NCI-H2171 (cell line): ENCODE results near the gene CADM4.
"Not testable (repeated sequence)": the region's sequence is repeated elsewhere in the genome, so short reads cannot be mapped to it uniquely, and the experiment has no call there.

ENCODE experiments used
- DNase-seq: peaks from one replicate; lab custom pipeline; 2025; lab: John Stamatoyannopoulos, UW

The CADM4 gene, protein sequence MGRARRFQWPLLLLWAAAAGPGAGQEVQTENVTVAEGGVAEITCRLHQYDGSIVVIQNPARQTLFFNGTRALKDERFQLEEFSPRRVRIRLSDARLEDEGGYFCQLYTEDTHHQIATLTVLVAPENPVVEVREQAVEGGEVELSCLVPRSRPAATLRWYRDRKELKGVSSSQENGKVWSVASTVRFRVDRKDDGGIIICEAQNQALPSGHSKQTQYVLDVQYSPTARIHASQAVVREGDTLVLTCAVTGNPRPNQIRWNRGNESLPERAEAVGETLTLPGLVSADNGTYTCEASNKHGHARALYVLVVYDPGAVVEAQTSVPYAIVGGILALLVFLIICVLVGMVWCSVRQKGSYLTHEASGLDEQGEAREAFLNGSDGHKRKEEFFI

DNA sequence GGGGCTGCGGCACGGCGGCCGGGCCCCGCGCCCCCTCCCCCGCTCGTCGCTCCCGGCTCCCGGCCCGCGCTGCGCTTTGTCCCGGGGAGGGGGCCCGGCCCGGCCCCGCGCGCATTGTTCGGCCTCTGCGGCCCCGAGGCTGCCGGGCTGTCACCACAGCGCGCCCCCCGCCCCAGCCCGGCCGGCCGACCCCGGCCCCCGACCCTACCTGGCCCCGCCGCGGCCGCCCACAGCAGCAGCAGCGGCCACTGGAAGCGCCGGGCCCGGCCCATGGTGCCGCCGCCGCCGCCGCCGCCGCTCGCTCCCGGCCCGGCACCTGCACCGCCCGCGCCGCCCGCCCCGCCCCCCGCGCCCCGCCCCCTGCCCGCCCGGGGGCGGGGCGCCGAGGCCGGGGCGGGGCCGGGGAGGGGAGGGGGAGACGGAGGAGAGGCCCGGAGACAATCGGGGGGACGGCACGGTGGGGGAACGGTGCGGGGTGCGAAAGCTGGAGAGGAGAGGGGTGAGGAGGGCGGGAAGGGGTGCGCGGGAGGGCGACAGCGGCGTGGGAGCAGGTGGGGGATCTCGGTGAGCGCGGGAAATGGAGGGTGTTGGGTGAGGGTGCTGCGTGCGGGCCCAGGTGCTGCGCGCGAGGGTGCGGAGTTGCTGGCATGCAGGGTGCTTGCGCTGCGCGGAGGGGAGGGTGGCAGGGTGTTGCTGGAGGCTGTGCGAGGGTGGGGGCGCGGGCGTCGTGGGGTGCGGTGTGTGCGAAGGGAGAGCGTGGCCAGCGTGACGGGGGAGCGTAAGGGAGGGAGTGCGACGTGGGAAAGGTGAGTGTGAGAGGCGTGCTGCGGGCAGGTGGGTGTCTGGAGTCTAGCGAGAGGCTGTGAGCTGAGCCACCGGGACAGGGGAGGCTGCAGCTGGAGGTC, at the start of gene CADM4:
Gene CADM4, minus strand, starts transcription at position 332 of the 905 bp plus-strand sequence. Its CDS starts 60 bp downstream, at position 272.
- DNase-seq: peak; percentile 65

DNA sequence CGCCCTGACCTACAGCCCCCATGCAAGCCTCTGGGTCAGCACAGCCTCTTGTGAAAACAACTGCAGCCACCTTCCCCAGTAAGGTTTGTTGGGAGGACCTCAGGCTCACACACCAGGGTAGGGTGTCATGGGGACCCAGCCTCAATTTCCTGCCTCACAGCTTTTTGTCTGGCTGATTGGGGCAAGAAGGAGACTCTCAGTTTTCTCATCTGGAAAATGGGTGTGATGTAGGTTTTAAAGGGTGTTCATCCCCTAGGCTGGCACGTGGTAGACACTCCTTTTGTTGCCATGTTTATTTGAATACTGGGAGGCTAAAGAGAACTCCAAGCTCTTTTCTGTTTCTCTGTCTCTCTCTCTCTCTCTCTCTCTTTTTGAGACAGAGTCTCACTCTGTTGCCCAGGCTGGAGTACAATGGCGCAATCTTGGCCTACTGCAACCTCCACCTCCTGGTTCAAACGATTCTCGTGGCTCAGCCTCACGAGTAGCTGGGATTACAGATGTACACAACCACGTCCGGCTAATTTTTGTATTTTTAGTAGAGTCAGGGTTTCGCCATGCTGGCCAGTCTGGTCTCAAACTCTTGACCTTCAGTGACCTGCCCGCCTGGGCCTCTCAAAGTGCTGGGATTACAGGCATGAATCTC, 48.5 kb upstream of the CADM4 start:
- DNase-seq: no peak

DNA sequence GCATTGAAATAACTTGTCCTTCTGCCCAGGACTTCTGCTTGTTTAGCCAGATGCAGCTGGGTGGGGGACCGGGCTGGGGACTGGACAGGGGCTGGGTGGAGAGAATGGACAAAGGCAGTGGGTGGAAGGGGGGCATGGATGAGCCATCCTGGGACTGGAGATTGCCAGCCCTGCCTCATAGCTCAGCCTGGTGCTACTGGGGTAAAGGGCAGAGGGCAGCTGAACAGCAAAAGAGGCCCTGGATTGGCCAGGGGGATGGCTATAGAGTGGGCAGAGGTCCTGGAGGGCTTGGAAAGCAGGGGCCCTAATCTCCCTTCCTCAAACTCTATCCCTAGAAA, 48.0 kb upstream of the CADM4 start:
- no peak for DNase-seq

DNA sequence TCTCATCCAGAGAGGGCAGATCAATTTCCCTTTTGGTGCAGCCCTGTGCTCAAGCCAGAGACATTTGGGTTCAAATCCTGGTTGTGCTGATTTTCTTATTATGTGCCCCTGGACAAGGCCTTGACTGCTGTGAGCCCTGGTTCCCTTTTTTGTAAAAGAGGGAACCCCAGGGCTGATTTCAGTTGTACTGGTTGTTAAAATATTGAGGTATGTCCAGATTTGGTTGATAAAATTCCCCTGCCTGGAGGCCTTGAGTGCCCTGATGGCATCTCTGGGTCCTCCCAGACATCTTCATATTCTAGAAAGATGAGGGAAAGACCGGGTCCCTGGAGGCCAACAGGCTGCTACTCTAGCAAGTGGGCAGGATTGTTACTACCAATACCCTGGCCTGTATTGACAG, 44.7 kb upstream of the CADM4 start:
- DNase-seq: no peak

DNA sequence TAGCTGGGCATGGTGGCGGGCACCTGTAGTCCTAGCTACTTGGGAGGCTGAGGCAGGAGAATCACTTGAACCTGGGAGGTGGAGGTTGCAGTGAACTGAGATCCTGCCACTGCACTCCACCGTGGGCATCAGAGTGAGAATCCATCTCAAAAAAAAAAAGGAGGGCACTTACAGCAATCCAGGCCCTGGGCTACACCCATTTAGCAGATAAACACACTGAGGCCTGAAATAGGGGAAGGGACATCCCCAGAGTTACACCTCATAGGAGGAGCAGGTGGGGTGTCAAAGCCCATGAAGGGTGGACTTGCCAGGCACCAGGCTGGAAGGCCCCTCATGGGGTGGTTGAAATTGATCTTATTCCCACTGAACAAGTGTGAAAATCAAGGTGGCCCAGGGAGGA, 44.3 kb upstream of the CADM4 start:
- no peak for DNase-seq

DNA sequence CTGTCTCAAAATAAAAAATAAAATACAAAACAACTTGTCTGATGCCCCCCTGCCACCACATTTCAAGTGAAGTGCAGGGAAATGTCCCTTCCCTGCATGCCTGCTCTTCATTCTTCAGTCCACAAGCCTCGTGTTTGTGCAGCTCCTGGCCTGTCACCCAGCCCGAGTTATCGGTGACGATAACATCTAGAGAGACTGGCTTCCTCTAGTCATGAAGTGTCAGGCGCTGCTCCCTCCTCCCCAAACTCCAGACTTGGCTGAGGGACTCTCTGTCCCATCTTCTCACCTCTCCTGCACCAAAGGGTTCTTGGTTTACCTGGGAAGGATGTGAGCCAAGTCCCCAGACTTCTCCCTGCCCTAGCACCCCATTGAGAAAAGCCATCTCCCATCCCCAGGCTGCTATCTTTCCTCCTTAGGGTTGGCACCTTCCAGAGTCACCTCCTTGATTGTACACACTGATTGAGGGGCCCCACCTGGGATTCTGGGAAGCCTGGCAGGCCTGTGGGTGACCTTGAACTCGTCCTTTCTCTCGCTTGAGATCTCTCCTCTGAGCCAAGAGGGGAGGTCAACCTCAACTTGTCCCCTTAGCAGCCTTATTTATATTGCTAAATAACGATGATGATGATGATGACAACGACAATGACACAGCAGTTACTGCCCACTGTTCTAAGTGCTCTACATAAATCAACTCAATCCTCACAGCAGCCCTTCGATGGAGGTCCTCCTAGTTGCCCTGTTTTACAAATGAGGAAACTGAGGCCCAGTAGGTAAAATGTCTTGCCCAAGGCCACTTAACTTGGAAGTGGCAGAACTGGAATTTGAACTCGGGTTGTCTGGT, 43.4 kb upstream of the CADM4 start:
- DNase-seq: no peak

DNA sequence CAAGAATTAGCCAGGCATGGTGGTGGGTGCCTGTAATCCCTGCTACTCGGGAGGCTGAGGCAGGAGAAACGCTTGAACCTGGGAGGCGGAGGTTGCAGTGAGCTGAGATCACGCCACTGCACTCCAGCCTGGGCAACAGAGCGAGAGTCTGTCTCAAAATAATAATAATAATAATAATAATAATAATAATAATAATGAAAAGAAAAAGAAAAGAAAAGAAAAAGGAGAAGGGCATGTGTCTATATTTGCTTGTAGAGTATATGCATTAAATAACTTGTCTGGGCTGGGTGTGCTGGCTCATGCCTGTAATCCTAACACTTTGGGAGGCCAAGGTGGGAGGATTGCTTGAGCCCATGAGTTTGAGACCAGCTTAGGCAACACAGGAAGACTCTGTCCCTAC, 42.6 kb upstream of the CADM4 start:
- DNase-seq: not testable (repeated sequence)

DNA sequence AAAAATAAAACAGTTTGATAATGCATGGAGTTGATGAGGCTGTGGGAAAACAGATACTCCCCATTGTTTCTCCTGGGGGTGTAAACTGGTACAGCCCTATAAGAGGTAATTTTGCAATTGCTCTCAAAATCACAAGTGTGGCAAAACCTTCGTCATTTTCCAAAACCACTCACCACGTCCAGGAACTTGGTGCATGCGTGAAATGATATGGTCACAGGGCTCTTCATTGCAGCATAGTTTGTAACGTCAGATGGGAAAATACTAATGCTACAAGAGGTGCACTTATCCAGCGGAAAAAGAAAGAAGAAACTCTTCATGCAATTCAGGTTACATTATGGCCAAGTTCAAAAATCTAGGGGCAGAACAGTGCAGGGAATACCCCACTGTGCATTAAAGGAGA, 42.2 kb upstream of the CADM4 start:
- no peak for DNase-seq

DNA sequence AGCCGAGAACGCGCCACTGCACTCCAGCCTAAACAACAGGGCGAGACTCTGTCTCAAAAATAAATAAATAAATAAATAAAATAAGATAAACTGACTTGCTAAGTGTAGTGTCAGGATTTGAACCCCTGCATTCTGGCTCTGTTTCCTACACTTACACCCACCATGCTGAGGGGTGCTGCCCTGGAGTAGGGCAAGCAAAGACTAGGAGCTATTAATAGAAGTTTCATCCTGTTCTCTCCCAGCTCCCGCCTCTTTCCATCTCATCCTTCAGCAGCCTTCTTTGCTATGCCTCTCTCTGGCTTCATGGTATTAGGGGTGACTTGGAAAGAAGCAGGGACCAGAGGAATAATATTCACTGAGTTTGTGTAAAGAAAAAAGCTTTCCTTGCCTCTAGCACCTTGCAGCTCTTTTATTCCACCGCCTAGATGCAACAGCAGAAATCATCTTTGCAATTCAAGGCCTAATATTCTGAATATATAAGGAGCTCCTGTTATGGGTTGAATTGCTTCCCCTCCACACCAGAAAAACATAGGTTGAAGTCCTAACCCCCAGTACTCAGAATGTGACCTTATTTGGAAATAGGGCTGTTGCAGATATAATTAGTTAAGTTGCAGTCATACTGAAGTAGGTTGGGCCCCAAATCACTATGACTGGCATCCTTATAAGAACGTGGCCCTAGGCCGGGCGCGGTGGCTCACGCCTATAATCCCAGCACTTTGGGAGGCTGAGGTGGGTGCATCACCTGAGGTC, 39.0 kb upstream of the CADM4 start:
- no peak for DNase-seq

DNA sequence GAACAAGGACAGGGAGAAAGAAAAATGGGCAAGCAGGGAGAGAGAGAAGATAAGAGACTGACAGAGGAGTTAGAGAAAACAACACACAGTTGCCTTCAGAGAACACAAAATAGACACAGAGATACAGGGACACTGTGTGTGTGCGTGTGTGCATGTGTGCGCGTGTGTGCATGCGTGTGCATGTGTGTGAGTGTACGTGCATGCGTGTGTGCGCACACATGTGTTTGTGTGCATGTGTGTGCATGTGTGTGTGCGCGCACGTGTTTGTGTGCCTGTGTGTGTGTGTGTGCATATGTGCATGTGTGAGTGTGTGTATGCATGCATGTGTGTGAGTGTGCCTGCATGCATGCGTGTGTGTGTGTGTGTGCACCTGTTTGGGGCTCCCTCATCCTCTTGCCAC, 36.3 kb upstream of the CADM4 start:
- DNase-seq: no peak

DNA sequence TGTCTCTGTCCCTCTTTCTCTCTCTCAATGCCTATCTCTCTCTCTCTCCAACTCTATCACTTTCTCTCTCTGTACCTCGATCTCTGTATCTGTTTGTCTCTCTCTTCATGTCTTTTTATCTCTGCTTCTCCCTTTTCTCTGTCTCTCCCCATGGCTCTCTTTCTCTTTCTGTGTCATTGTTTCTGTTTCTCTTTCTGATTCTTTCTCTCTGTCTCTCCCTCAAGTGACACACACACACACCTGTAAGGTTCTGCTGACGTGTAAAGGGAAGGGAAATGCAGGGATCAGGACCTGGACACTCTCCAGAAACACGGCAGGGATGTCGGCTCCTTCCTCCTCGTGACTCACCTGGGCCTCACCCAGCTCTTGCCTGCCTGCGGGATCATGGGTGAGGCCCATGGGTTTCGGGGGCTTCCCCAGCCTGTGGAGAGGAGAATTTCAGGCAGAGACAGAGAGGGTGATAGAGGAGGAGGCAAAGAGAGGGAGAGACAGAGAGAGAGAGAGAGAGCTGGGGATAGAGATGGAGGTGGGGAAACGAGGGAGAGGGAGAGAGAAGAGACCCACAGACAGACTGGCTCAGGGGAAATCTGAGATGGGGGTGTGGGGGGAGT, 35.7 kb upstream of the CADM4 start:
- no peak for DNase-seq

DNA sequence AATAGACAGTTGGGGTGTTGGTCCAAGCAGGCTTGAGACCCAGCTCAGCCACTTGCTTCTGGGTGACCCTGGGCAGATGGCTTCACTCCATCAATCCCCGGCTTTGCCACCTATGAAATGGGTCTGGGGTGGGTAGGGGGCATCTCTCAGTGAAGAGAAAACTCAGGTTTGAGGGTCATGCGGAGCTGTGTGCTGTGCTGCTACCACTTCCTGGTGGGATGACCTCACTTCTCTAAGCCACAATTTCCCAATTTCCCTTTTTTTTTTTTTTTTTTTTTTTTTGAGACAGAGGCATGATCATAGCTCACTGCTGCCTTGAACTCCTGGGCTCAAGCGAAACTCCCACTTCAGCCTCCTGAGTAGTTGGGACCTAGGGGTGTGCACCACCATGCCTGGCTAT, 34.9 kb upstream of the CADM4 start:
- DNase-seq: no peak

DNA sequence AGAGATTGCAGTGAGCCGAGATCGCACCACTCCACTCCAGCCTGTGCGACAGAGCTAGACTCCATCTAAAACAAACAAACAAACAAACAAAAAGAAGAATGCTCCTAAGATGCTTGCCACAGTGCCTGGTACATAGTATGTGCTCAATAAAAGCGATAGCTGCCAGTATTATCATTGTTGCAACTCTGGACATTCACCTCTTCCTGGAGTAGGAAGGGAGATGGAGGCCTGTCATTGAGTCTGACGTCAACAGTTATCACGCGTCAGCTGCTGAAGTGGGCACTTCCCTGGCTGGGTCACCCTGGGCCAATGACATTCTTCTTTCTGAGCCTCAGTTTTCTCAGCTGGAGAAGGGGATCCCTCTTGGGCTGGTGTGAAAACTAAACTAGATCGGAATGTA, 34.5 kb upstream of the CADM4 start:
- no peak for DNase-seq

DNA sequence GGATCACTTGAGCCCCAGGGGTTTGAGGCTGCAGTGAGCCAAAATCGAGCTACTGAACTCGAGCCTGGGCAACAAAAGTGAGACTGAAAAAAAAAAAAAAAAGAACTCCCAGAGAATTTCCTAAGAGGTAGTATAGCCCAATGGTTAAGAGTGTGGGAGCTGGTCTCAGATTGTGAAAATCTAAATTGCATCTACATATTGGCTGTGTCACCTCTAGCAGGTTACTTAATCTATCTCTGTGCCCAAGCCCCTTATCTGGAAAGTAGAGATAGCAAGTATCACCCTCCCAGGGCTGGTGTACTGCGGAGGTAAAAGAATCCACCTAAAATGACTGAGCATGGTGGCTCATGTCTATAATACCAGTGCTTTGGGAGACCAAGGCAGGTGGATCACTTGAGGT, 34.0 kb upstream of the CADM4 start:
- DNase-seq: no peak

DNA sequence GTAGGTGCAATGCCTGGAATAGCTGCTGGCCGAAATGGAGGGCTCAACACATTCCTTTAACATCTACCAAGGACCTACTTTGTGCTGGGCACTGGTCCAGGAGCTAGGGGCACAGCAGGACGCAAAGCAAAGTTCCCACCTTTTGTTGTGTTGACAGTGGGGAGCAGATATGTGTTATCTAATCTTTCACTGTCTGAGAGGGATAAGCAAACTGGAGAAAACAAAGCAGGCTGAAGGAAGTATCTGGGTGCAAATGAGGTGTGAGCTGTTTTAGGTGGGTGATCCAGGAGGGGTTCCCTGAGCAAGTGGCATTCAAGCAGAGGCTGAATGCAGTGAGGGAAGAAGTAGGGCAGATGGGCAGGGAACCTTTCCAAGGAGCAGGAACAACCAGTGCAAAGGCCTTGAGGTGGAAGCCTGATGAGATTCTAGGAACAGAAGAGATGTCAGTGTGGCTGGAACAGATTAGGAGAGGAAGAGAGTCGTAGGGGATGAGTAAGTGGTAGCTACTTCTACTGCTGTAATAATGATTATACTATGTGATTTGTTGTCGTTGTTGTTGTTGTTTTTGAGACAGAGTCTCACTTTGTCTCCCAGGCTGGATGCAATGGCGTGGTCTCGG, 32.5 kb upstream of the CADM4 start:
- no peak for DNase-seq

DNA sequence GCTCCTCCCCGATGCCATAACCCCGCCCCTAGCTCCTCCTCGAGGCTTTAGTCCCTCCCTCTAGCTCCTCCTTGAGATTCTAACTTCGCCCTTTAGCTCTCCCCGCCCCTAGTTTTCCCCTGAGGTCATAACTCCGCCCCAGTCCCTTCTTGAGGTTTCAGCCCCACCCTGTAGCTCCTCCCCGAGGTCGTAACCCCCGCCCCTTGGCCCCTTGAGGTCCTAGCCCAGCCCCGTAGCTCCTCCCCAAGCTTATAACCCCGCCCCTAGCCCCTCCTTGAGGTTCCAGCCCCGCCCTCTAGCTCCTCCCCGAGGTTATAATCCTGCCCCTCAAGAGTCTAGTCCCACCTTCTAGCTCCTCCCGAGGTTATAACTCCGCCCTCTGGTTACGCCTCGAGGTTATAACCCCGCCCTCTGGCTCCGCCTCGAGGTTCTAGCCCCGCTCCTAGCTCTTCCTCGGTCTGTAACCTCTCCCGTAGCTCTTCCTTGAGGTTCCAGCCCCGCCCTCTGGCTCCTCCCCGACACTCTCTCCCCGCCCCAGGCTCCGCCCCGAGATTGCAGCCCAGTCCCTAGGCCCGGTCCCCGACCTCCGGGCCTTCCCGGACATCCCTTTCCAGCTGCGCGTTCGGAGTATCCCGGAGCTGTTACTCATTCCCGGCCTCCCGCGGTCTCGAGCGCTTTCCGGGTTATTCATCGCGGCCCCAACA, 28.9 kb upstream of the CADM4 start:
- DNase-seq: peak; percentile 99

DNA sequence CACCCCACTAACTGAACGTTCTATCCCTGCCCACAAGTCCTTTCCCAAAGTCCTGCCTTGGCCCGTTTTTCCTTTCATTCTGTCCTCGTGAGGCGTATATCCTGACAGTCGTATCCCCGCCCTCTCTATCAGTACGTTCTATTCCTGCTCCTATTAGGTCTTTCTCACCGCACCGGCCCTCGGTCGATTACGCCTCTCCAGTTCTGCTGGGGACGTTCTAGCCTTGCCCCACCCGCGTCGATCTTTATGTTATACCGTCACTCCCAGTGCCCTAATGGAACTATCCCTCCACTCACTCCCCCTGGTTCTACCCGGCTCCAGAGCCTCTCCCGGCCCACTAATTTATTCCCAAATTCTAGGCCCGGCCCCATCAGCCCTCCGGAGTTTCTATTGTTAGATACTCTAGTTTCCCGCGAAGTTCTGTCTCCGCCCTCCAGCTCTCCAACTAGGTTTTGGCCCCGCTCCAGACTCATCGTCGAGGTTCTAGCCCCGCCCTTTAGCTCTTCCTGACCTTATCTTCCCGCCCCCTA, 28.3 kb upstream of the CADM4 start:
- DNase-seq: peak; percentile 99

DNA sequence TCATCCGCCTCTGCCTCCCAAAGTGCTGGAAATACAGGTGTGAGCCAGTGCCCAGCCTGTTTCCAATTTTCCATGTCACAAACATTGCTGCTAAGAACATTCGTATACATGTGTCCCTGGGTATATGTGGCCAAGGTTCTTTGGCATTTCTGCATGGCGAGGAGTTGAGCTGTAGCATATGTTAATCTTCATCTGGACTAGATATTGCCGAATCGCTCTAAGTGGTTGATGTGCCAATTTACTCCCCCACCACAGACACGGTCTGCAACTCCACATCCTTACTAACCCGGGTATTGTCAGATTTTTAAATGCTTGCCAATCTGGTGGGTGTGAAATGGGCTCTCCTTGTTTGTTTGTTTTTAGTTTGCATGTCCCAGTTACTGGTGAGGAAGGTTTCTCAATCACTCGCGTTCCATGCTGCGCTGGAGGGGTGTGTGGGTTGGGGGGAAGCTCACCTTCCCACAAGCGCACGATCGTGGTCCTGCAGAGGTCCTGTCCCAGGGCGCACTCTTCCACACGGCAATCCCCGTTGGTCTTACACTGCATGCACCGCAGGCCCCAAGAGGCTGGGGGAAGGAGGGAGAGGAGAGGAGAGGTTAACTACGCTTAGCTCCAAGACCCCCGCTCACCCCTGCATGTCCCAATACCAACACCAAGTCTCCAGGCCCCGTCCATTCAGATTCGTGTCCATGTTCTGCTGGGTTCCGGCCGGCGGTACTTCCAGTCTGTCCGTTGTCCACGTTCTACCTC, 27.7 kb upstream of the CADM4 start:
- DNase-seq: no peak

DNA sequence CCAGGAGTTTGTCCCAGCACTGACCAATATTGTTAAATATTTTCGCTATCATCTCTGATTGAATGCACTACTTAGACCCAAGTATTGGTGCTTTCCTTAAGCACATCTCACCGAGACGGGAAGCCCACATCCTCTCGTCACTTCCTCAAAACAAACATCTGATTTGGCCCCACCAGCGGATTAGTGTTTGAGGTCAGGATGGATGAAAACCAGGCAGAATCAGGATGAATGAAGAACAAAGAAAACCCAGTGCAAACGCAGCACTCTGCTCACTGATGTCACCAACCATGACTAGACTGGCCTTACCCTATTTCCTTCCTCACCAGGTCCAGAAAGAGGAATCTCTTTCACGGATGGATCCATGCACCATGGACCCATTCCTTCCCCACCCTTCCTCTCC, 24.4 kb upstream of the CADM4 start:
- no peak for DNase-seq
